Breast epithelium (tissue), 4 donors: ENCODE data around the gene SCARB1. TPM values are rescaled to one million over a fixed set of nuclear protein-coding genes. Genes with fewer than 3 reads are reported as not detected.
"Not testable (repeated sequence)": the region's sequence is repeated elsewhere in the genome, so short reads cannot be mapped to it uniquely, and the experiment has no call there.

Experiments used
- DNase-seq, 2 donors: peaks; one replicate each; pipeline ENCODE4 v3.0.0-alpha.2; 2019; ENCODE audit warnings: low spot score in 2 of 2
- H3K27ac ChIP-seq, 2 donors: fragments of 200-600 bp; sonication (generic) in 1 of 2; one replicate each; pipeline ENCODE4 v1.5.1; 2016 to 2019; ENCODE audit warnings: mild to moderate bottlenecking in 1 of 2
- H3K27me3 ChIP-seq, 2 donors: fragments of 200-600 bp; sonication (generic) in 1 of 2; one replicate each; pipeline versions ENCODE4 v1.5.1 to v1.6.0; 2017 to 2019; ENCODE audit warnings: control low read depth in 1 of 2, mild to moderate bottlenecking in 1 of 2
- H3K36me3 ChIP-seq: fragments of 200-600 bp; one replicate; pipeline ENCODE4 v1.5.1; 2019
- H3K4me1 ChIP-seq, 2 donors: fragments of 200-600 bp; sonication (generic); one replicate each; pipeline ENCODE4 v1.5.1; 2016 to 2019; ENCODE audit warnings: control low read depth in 1 of 2
- H3K4me3 ChIP-seq, 3 donors: fragments of 200-600 bp; sonication (generic); 1 replicate in 2 of 3; 2 replicates in 1 of 3; pipeline ENCODE4 v1.5.1; 2016 to 2019; ENCODE audit warnings: mild to moderate bottlenecking in 3 of 3, moderate library complexity in 2 of 3
- H3K9me3 ChIP-seq, 2 donors: fragments of 200-600 bp; sonication (generic) in 1 of 2; one replicate each; pipeline ENCODE4 v1.5.1; 2016 to 2019; ENCODE audit warnings: control low read depth in 1 of 2
- POLR2A ChIP-seq: fragments of 450-650 bp; IDR thresholded peaks from one replicate; pipeline ENCODE4 v1.6.1; 2016; ENCODE audit warnings: antibody characterized with exemption, mild to moderate bottlenecking, moderate library complexity
- POLR2AphosphoS5 ChIP-seq, 3 donors: sonication (generic); formaldehyde crosslinking; IDR thresholded peaks; one replicate each; pipeline ENCODE4 v1.6.1; 2017; ENCODE audit warnings: antibody characterized with exemption in 3 of 3
- intact Hi-C: fragments of 100-400 bp; cut with DNase I; formaldehyde crosslinking; loops from one replicate; pipeline ENCODE4 v1.15.1; 2023; ENCODE audit warnings: low total_unique reads
- total RNA-seq, 3 donors: library from RNA; depleted of rRNA; stranded (reverse); fragments of >200 nt; gene quantifications; one replicate each; pipeline ENCODE4 v1.1.0, GENCODE V29; 2016
- TF ChIP-seq, protein P1 (sequence below), 3 donors: fragments of 450-650 bp; IDR thresholded peaks; one replicate each; pipeline ENCODE4 v1.5.1; 2016 to 2017; ENCODE audit warnings: antibody characterized with exemption in 3 of 3, mild to moderate bottlenecking in 3 of 3, moderate library complexity in 3 of 3

Gene SCARB1
- total RNA-seq, 3 donors from 2014 or later = 18.4 to 61.3 (median 20.2) TPM

DNA sequence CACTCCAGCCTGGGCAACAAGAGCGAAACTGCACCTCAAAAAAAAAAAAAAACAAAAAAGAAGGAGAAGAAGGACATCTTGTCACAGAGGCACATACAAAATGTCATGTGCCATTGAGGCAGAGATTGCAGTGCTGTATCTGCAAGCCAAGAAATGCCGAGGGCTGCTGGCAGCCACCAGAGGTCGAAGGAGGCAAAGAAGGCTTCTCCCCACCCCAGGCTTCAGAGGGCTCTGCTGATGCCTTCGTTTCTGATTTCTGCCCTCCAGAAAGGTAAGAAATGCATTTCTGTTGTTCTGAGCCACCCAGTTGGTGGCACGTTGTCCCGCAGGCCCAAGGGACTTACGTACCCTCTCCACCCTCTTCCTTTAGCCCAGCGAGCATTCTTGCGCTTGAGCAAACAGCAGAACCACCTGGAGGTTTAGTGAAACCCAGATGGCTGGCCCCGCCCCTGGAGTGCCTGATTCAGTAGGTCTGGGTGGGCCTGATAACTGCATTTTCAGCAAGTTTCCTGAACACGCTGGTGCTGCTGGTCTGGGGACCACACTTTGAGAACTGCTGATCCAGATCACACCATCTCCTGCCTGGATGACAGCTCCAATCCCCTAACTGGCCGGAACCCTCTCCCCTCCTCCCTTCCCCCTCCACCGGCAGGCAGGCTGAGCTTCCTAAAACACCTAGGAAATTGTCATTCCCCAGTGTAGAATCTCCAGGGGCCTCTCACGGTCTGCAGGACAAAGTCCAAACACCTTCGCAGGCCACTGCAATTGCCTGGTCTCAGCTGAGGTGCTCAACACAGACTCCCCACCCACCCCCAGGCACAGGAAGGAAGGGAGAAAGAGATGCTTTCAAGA is 21.1 kb upstream of the SCARB1 start:
- no peak for DNase-seq
- Histone ChIP-seq H3K4me3 (no peak overlapping the region), H3K36me3 (no peaks in the 10 kb centered on the region), H3K27me3 (no peaks in the 10 kb centered on the region), H3K27ac (no peak overlapping the region), H3K4me1 (no peaks in the 10 kb centered on the region), H3K9me3 (no peaks in the 10 kb centered on the region)
- intact Hi-C loops = no loop called here
- no peak for TF ChIP-seq POLR2A
- TF ChIP-seq, protein P1, sequence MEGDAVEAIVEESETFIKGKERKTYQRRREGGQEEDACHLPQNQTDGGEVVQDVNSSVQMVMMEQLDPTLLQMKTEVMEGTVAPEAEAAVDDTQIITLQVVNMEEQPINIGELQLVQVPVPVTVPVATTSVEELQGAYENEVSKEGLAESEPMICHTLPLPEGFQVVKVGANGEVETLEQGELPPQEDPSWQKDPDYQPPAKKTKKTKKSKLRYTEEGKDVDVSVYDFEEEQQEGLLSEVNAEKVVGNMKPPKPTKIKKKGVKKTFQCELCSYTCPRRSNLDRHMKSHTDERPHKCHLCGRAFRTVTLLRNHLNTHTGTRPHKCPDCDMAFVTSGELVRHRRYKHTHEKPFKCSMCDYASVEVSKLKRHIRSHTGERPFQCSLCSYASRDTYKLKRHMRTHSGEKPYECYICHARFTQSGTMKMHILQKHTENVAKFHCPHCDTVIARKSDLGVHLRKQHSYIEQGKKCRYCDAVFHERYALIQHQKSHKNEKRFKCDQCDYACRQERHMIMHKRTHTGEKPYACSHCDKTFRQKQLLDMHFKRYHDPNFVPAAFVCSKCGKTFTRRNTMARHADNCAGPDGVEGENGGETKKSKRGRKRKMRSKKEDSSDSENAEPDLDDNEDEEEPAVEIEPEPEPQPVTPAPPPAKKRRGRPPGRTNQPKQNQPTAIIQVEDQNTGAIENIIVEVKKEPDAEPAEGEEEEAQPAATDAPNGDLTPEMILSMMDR (IDR thresholded peaks at IDR 0.05) = no peak
- TF ChIP-seq POLR2AphosphoS5 (IDR thresholded peaks at IDR 0.05) = no peak

DNA sequence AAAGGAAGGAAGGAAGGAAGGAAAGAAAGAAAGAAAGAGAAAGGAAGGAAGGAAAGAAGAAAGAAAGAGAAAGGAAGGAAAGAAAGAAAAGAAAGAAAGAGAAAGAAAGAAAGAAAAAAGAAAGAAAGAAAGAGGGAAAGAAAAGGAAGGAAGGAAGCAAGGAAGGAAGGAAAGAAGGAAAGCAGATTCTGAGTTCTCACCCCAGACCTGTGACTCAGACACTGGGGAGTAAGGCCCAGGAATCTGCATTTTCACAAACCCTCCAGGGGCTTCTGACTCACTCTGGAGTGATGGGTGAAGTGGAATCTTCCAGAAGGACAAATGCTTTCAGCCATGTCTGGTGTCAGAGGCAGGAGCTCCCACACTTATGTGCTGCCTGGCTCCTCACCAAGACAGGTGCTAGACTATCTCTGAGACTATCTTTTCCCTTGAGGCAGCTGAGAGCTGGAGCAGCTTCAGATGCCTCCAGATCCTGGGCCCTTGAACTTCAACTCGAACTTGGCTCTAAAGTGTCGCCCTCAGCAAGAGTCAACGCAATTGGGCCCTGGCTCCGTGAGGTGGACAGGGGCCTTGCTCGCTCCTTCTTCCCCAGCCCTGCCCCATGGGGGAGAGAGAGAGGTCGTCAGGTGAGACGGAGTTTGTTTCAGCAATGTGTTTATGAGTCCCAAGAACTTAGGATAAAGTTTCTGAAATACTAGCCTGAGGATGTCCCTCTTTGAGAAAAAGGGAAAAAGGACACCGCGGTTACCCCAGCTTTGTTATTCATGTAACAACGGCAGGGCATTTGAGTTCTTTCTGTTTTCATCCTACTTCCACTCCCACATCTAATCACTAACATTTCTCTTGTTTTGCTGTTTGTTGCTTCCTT is 19.8 kb upstream of the SCARB1 start:
- H3K9me3 ChIP-seq = no peaks in the 10 kb centered on the region
- no peaks in the 10 kb centered on the region for H3K27me3 ChIP-seq
- TF ChIP-seq POLR2AphosphoS5 (IDR thresholded peaks at IDR 0.05) = no peak
- no peak for TF ChIP-seq POLR2A
- TF ChIP-seq, protein P1 (IDR thresholded peaks at IDR 0.05) = no peak
- no peaks in the 10 kb centered on the region for H3K36me3 ChIP-seq
- DNase-seq = no peak
- intact Hi-C loops = no loop called here
- peak overlapping the region; percentile 18 to 32 for H3K27ac ChIP-seq
- no peak overlapping the region for H3K4me3 ChIP-seq
- no peaks in the 10 kb centered on the region for H3K4me1 ChIP-seq

DNA sequence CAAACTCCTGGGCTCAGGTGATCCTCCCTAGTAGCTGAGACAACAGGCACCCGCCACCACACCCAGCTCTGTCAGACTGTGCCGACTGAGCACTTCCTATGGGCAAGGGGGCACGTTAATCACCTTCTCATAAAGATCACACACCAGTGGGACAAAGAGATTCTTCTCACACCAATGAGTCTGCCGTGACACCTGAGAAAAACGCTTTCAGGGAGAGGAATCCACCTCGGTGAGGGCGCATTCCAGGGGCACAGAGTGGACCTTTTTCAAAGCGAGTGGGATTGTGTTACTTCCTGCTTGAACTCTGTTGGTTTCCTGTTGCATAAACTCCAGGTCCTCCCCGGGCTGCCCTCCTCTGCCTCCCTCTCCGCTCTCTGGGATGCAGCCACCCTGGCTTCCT is 17.5 kb upstream of the SCARB1 start:
- intact Hi-C loops = no loop called here
- Histone ChIP-seq H3K9me3 (no peaks in the 10 kb centered on the region), H3K27me3 (no peaks in the 10 kb centered on the region), H3K36me3 (no peaks in the 10 kb centered on the region), H3K4me1 (no peaks in the 10 kb centered on the region), H3K27ac (no peak overlapping the region), H3K4me3 (peak overlapping the region in 1 of 3 donors; percentile 3)
- no peak for DNase-seq
- TF ChIP-seq POLR2AphosphoS5 (IDR thresholded peaks at IDR 0.05) (no peak), POLR2A (no peak)
- TF ChIP-seq, protein P1 (IDR thresholded peaks at IDR 0.05) = no peak

DNA sequence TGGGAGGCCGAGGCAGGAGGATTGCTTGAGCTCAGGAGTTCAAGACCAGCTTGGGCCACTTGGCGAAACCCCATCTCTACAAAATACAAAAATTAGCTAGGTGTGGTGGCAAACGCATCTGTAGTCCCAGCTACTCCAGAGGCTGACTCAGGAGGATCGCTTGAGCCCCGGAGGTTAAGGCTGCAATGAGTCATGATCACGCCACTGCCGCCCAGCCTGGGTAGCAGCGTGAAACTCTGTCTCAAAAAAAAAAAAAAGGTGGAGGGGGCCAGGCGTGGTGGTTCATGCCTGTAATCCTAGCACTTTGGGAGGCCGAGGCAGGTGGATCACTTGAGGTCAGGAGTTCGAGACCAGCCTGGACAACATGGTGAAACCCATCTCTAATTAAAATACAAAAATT is 16.7 kb upstream of the SCARB1 start:
- H3K27ac ChIP-seq, DNase-seq, H3K4me3 ChIP-seq, H3K9me3 ChIP-seq, H3K4me1 ChIP-seq, H3K27me3 ChIP-seq, intact Hi-C loops, H3K36me3 ChIP-seq: not testable (repeated sequence)

DNA sequence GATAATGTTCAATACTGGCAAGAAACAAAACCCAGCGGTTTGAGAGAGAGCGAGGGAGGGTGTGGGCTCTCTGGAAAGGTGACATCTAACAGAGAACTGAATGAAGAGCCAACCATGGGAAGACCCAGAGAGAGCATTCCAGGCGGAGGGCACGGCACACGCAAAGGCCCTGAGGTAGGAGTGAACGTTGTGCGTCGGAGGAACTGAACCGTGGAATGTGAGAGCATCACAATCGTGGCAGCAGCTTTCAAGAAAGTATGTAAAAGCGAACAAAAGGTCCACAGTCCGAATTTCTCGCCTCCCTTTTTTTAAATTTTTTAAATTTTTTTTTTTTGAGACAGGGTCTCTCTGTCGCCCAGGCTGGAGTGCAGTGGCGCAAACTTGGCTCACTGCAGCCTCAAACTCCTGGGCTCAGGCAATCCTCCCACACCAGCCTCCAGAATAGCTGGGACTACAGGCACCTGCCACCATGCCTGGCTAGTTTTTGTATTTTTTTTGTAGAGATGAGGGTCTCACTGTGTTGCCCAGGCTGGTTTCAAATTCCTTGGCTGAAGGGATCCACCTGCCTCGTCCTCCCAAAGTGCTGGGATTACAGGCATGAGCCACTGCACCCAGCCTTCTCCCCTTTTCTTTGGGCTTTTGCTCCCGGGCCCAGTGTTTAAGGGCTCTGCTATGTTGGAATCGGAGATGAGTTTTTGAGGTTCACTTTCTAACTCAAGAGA is 15.3 kb upstream of the SCARB1 start:
- Histone ChIP-seq H3K4me1 (no peaks in the 10 kb centered on the region), H3K4me3 (no peak overlapping the region), H3K9me3 (no peaks in the 10 kb centered on the region), H3K27me3 (no peaks in the 10 kb centered on the region), H3K36me3 (no peaks in the 10 kb centered on the region), H3K27ac (no peak overlapping the region)
- TF ChIP-seq, protein P1 (IDR thresholded peaks at IDR 0.05) = no peak
- TF ChIP-seq POLR2A (no peak), POLR2AphosphoS5 (IDR thresholded peaks at IDR 0.05) (no peak)
- intact Hi-C loops = no loop called here
- DNase-seq = no peak
